GM18505 (cell line): ENCODE measurements around the gene WASHC1.
"Not testable (repeated sequence)": the region's sequence is repeated elsewhere in the genome, so short reads cannot be mapped to it uniquely, and the experiment has no call there.

Source experiments
- ATAC-seq: cut with Tn5 transposase; IDR thresholded peaks from one replicate; pipeline ENCODE4 v1.9.1; 2021; ENCODE audit not compliant: unreplicated experiment

The WASHC1 gene

DNA sequence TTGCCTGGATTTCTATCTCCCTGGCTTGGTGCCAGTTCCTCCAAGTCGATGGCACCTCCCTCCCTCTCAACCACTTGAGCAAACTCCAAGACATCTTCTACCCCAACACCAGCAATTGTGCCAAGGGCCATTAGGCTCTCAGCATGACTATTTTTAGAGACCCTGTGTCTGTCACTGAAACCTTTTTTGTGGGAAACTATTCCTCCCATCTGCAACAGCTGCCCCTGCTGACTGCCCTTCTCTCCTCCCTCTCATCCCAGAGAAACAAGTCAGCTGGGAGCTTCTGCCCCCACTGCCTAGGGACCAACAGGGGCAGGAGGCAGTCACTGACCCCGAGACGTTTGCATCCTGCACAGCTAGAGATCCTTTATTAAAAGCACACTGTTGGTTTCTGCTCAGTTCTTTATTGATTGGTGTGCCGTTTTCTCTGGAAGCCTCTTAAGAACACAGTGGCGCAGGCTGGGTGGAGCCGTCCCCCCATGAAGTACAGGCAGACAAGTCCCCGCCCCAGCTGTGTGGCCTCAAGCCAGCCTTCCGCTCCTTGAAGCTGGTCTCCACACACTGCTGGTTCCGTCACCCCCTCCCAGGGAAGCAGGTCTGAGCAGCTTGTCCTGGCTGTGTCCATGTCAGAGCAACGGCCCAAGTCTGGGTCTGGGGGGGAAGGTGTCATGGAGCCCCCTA, 15.0 kb downstream of the WASHC1 start:
- not testable (repeated sequence) for ATAC-seq

DNA sequence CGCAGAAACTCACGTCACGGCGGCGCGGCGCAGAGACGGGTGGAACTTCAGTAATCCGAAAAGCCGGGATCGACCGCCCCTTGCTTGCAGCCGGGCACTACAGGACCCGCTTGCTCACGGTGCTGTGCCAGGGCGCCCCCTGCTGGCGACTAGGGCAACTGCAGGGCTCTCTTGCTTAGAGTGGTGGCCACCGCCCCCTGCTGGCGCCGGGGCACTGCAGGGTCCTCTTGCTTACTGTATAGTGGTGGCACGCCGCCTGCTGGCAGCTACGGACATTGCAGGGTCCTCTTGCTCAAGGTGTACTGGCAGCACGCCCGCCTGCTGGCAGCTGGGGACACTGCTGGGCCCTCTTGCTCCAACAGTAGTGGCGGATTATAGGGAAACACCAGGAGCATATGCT, 18.1 kb downstream of the WASHC1 start:
- not testable (repeated sequence) for ATAC-seq

DNA sequence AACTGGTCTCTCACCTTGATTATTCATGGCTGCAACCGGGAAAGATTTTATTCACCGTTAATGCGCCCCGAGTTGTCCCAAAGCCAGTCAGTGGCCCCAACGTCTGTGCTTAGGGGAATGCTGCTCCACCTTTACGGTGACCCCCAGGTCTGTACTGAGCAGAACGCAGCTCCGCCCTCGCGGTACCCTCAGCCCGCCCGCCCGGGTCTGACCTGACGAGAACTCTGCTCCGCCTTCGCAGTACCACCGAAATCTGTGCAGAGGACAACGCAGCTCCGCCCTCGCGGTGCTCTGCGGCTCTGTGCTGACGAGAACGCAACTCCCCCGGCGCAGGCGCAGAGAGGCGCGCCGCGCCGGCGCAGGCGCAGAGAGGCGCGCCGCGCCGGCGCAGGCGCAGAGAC, 18.6 kb downstream of the WASHC1 start:
- ATAC-seq: not testable (repeated sequence)

DNA sequence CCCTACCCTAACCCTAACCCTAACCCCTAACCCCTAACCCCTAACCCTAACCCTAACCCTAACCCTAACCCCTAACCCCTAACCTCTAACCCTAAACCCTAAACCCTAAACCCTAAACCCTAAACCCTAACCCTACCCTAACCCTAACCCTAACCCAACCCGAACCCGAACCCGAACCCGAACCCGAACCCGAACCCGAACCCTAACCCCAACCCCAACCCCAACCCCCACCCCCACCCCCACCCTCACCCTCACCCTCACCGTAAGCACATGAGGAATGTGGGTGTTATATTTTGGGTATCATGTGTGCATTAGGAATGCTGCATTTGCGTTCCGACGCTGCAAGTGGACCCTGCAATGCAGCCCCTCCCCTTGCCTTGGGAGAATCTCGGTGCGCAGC, 19.0 kb downstream of the WASHC1 start:
- ATAC-seq: not testable (repeated sequence)
